ENCODE results near the gene CMSS1. TPM values are rescaled to one million over a fixed set of nuclear protein-coding genes. Genes with fewer than 3 reads are reported as not detected.

Gene CMSS1
- total RNA-seq, 1 donor from 2014 or later = 56.3 TPM

- TF ChIP-seq, protein P1, sequence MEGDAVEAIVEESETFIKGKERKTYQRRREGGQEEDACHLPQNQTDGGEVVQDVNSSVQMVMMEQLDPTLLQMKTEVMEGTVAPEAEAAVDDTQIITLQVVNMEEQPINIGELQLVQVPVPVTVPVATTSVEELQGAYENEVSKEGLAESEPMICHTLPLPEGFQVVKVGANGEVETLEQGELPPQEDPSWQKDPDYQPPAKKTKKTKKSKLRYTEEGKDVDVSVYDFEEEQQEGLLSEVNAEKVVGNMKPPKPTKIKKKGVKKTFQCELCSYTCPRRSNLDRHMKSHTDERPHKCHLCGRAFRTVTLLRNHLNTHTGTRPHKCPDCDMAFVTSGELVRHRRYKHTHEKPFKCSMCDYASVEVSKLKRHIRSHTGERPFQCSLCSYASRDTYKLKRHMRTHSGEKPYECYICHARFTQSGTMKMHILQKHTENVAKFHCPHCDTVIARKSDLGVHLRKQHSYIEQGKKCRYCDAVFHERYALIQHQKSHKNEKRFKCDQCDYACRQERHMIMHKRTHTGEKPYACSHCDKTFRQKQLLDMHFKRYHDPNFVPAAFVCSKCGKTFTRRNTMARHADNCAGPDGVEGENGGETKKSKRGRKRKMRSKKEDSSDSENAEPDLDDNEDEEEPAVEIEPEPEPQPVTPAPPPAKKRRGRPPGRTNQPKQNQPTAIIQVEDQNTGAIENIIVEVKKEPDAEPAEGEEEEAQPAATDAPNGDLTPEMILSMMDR (IDR thresholded peaks at IDR 0.05) = no peak
- no peak for TF ChIP-seq EZH2phosphoT487 (IDR thresholded peaks at IDR 0.05)
- no peak for TF ChIP-seq EZH2 (IDR thresholded peaks at IDR 0.05)
- H3K27ac Mint-ChIP-seq = no peak overlapping the region
- Histone ChIP-seq H3F3A (ENCODE audit: low read depth) (no peaks in the 10 kb centered on the region), H3K9me3 (ENCODE audit: low read depth) (no peaks in the 10 kb centered on the region), H4K20me1 (ENCODE audit: low read depth) (no peaks in the 10 kb centered on the region), H3K27ac (no peak overlapping the region), H3K4me1 (peaks cover 8% of the 10 kb centered on the region), H3K79me2 (ENCODE audit: low read depth) (no peaks in the 10 kb centered on the region), H3K27me3 (no peaks in the 10 kb centered on the region), H3K9ac (no peak overlapping the region), H3K4me2 (no peak overlapping the region), H3K36me3 (no peaks in the 10 kb centered on the region), H2AFZ (replicated peaks) (no peak overlapping the region), H3K4me3 (no peak overlapping the region)
- DNase-seq (ENCODE audit: low spot score) = no peak
- H3K36me3 Mint-ChIP-seq = no peaks in the 10 kb centered on the region
- no peaks in the 10 kb centered on the region for H3K27me3 Mint-ChIP-seq (ENCODE audit: insufficient read depth, low read depth)
- no peak overlapping the region for H3K4me3 Mint-ChIP-seq
- no peaks in the 10 kb centered on the region for H3K4me1 Mint-ChIP-seq
- no peaks in the 10 kb centered on the region for H3K9me3 Mint-ChIP-seq
Measured at GRCh38 chr3:99982650-99983049, 165.0 kb downstream of the CMSS1 start.

DNA sequence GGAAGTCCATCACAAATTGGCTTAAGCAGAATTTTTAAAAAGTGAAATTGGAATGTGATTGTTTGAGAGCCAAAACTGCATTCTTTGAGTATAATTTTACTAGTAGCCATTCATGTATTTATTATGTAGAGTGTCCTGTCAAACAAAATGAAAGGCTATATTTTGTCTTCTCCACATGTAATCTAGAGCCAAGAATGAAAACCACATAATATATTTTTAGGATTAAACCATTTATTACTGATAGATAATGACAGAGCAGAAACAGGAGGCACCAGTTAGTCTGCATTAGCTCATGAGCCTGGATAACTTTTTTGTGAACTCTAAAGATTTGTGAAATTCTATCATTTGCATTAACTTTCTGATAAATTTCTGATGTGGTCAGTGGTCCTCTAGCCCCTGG lies 166.5 kb downstream of the CMSS1 start:
- no peaks in the 10 kb centered on the region for H3K27me3 Mint-ChIP-seq (ENCODE audit: insufficient read depth, low read depth)
- Histone ChIP-seq H4K20me1 (ENCODE audit: low read depth) (no peaks in the 10 kb centered on the region), H3K79me2 (ENCODE audit: low read depth) (no peaks in the 10 kb centered on the region), H3K4me2 (no peak overlapping the region), H3F3A (ENCODE audit: low read depth) (no peaks in the 10 kb centered on the region), H2AFZ (replicated peaks) (no peak overlapping the region), H3K27ac (no peak overlapping the region), H3K4me1 (peaks cover 8% of the 10 kb centered on the region), H3K4me3 (no peak overlapping the region), H3K36me3 (no peaks in the 10 kb centered on the region), H3K9ac (no peak overlapping the region), H3K27me3 (no peaks in the 10 kb centered on the region), H3K9me3 (ENCODE audit: low read depth) (no peaks in the 10 kb centered on the region)
- H3K4me1 Mint-ChIP-seq = no peaks in the 10 kb centered on the region
- no peak overlapping the region for H3K4me3 Mint-ChIP-seq
- no peaks in the 10 kb centered on the region for H3K9me3 Mint-ChIP-seq
- TF ChIP-seq, protein P1 (IDR thresholded peaks at IDR 0.05) = no peak
- no peak for TF ChIP-seq EZH2phosphoT487 (IDR thresholded peaks at IDR 0.05)
- no peak for TF ChIP-seq EZH2 (IDR thresholded peaks at IDR 0.05)
- H3K27ac Mint-ChIP-seq = no peak overlapping the region
- DNase-seq (ENCODE audit: low spot score) = no peak
- H3K36me3 Mint-ChIP-seq = no peaks in the 10 kb centered on the region

DNA sequence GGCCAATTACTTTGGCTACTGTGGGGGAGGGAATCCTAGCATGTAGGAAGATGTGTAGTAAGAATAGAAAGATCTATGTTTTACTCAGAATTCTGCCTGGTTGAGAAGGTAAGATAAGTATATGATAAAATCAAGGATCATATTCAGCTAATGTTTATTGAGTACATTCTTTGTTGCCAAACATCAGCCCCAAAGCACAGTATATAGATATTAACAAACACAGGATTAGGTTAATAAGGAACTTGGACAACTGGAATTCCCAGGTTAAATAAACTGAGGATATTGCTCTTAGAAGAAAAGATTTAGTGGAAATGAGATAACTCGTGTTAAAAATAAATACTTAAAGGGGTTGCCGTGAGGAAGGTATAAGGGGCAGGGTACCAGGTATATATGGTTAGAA lies 167.0 kb downstream of the CMSS1 start:
- no peak overlapping the region for H3K9ac ChIP-seq
- no peak overlapping the region for H3K4me3 Mint-ChIP-seq
- H3K79me2 ChIP-seq (ENCODE audit: low read depth) = no peaks in the 10 kb centered on the region
- H2AFZ ChIP-seq (replicated peaks) = no peak overlapping the region
- no peaks in the 10 kb centered on the region for H3K4me1 Mint-ChIP-seq
- no peaks in the 10 kb centered on the region for H3K36me3 Mint-ChIP-seq
- DNase-seq (ENCODE audit: low spot score) = no peak
- no peaks in the 10 kb centered on the region for H3F3A ChIP-seq (ENCODE audit: low read depth)
- H3K4me2 ChIP-seq = no peak overlapping the region
- H3K27ac ChIP-seq = no peak overlapping the region
- TF ChIP-seq, protein P1 (IDR thresholded peaks at IDR 0.05) = no peak
- TF ChIP-seq EZH2phosphoT487 (IDR thresholded peaks at IDR 0.05) = no peak
- no peak for TF ChIP-seq EZH2 (IDR thresholded peaks at IDR 0.05)
- H3K27me3 ChIP-seq = no peaks in the 10 kb centered on the region
- H3K9me3 Mint-ChIP-seq = no peaks in the 10 kb centered on the region
- peaks cover 8% of the 10 kb centered on the region for H3K4me1 ChIP-seq
- no peaks in the 10 kb centered on the region for H4K20me1 ChIP-seq (ENCODE audit: low read depth)
- no peaks in the 10 kb centered on the region for H3K36me3 ChIP-seq
- no peaks in the 10 kb centered on the region for H3K9me3 ChIP-seq (ENCODE audit: low read depth)
- no peak overlapping the region for H3K4me3 ChIP-seq
- H3K27ac Mint-ChIP-seq = no peak overlapping the region
- no peaks in the 10 kb centered on the region for H3K27me3 Mint-ChIP-seq (ENCODE audit: insufficient read depth, low read depth)

Data from neural progenitor cell (in vitro differentiated cells).